ENCODE results near the gene SHMT2.
A peak's percentile ranks its signal among the peaks of the same experiment; 100 is the strongest.

SHMT2 gene

GRCh38 chr12:57241402-57242310 is 12.1 kb downstream of the SHMT2 start:
- DNase-seq: no peak

GRCh38 chr12:57242329-57242690 is 12.8 kb downstream of the SHMT2 start:
- no peak for DNase-seq

GRCh38 chr12:57242691-57243454 is 13.4 kb downstream of the SHMT2 start:
- DNase-seq: peak; percentile 80

- peak; percentile 89 for DNase-seq
Measured at GRCh38 chr12:57243521-57244311, 14.2 kb downstream of the SHMT2 start.

GRCh38 chr12:57244312-57244696 is 14.8 kb downstream of the SHMT2 start:
- DNase-seq: no peak

- DNase-seq: no peak
Measured at GRCh38 chr12:57247041-57247440, 17.5 kb downstream of the SHMT2 start.

GRCh38 chr12:57248934-57249742 is 19.6 kb downstream of the SHMT2 start:
- DNase-seq: no peak

GRCh38 chr12:57250541-57250940 is 21.0 kb downstream of the SHMT2 start:
- DNase-seq: no peak

- no peak for DNase-seq
Measured at GRCh38 chr12:57250956-57251355, 21.4 kb downstream of the SHMT2 start, which contains the start of gene STAC3. TSS of gene STAC3 (minus strand) at chr12:57251187. CDS start at chr12:57249636, 1,551 bp downstream.

- no peak for DNase-seq
Measured at GRCh38 chr12:57254506-57255280, 25.2 kb downstream of the SHMT2 start.

GRCh38 chr12:57255916-57256315 is 26.4 kb downstream of the SHMT2 start:
- DNase-seq: no peak

GRCh38 chr12:57258977-57259970 is 29.8 kb downstream of the SHMT2 start:
- no peak for DNase-seq

- no peak for DNase-seq
Measured at GRCh38 chr12:57260366-57260765, 30.9 kb downstream of the SHMT2 start.

- DNase-seq: no peak
Measured at GRCh38 chr12:57261428-57261865, 31.9 kb downstream of the SHMT2 start.

- DNase-seq: no peak
Measured at GRCh38 chr12:57262126-57262822, 32.8 kb downstream of the SHMT2 start.

GRCh38 chr12:57263096-57263495 is 33.6 kb downstream of the SHMT2 start:
- no peak for DNase-seq

- no peak for DNase-seq
Measured at GRCh38 chr12:57266681-57267080, 37.2 kb downstream of the SHMT2 start.

- DNase-seq: no peak
Measured at GRCh38 chr12:57268264-57268663, 38.8 kb downstream of the SHMT2 start.

- DNase-seq: no peak
Measured at GRCh38 chr12:57270966-57271470, 41.5 kb downstream of the SHMT2 start.
